ENCODE results near the gene FNDC4. TPM values are rescaled to one million over a fixed set of nuclear protein-coding genes. Genes with fewer than 3 reads are reported as not detected.
A peak's percentile ranks its signal among the peaks of the same experiment; 100 is the strongest.

FNDC4 gene
- total RNA-seq, 3 donors from 2014 or later (not counting 1 experiment from before 2014, with no cell fraction given), result not detected

- Mint-ChIP-seq H3K27ac (peak overlapping the region in 1 of 2 donors; percentile 13), H3K4me3 (no peak overlapping the region)
These were observed 2.4 kb downstream of the FNDC4 start for GRCh38 chr2:27492557-27492956.

GRCh38 chr2:27489498-27490397 lies 5.3 kb downstream of the FNDC4 start, which contains the start of gene IFT172:
TSS of gene IFT172 (minus strand) at chr2:27489743. CDS start at chr2:27489653, 90 bp downstream.
- intact Hi-C loops (cut with micrococcal nuclease), result loop anchor here (1.0 to 5.0 kb wide), 5 partner anchors 81 to 277 kb away; partner anchors contain the start of genes ATRAID, CCDC121, EIF2B4 and GPN1
- H3K36me3 Mint-ChIP-seq, result no peaks in the 10 kb centered on the region
- peak; percentile 95 to 99 (median 96) for ATAC-seq
- H3K4me1 ChIP-seq (ENCODE audit: control insufficient read depth, insufficient read depth, low read length), result peaks cover 21% of the 10 kb centered on the region
- peaks cover 12 to 21% of the 10 kb centered on the region in 2 donors for H3K27me3 Mint-ChIP-seq (ENCODE audit: low read depth in 2 of 2)
- peak; percentile 97 to 100 for DNase-seq
- H3K9me3 ChIP-seq (ENCODE audit: control insufficient read depth, insufficient read depth, low read length), result no peaks in the 10 kb centered on the region
- peaks cover 13% of the 10 kb centered on the region for H3K27me3 ChIP-seq (ENCODE audit: control insufficient read depth, insufficient read depth, low read length)
- peak within 1 kb of the TSS; percentile 90 for H3K4me3 Mint-ChIP-seq
- H3K4me1 Mint-ChIP-seq, result peaks cover 14 to 20% of the 10 kb centered on the region in 2 donors
- H3K4me3 ChIP-seq (ENCODE audit: low read length), result peak within 1 kb of the TSS; percentile 45
- H3K9me3 Mint-ChIP-seq, result no peaks in the 10 kb centered on the region
- peak within 1 kb of the TSS; percentile 77 for H3K27ac ChIP-seq (ENCODE audit: low read length)
- 4% methylated on average over 40 of the region's 43 CpGs for WGBS (ENCODE audit: insufficient coverage)
- TF ChIP-seq, protein P1, sequence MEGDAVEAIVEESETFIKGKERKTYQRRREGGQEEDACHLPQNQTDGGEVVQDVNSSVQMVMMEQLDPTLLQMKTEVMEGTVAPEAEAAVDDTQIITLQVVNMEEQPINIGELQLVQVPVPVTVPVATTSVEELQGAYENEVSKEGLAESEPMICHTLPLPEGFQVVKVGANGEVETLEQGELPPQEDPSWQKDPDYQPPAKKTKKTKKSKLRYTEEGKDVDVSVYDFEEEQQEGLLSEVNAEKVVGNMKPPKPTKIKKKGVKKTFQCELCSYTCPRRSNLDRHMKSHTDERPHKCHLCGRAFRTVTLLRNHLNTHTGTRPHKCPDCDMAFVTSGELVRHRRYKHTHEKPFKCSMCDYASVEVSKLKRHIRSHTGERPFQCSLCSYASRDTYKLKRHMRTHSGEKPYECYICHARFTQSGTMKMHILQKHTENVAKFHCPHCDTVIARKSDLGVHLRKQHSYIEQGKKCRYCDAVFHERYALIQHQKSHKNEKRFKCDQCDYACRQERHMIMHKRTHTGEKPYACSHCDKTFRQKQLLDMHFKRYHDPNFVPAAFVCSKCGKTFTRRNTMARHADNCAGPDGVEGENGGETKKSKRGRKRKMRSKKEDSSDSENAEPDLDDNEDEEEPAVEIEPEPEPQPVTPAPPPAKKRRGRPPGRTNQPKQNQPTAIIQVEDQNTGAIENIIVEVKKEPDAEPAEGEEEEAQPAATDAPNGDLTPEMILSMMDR (IDR thresholded peaks at IDR 0.05), result no peak
- no peaks in the 10 kb centered on the region for H3K36me3 ChIP-seq (ENCODE audit: control insufficient read depth, insufficient read depth, low read length)
- H3K27ac Mint-ChIP-seq, result peak within 1 kb of the TSS; percentile 92

More at GRCh38 chr2:27492557-27492956, 2.4 kb downstream of the FNDC4 start:
- peaks cover 23 to 27% of the 10 kb centered on the region in 2 donors for H3K4me1 Mint-ChIP-seq
- H3K9me3 Mint-ChIP-seq, result no peaks in the 10 kb centered on the region
- intact Hi-C loops (cut with micrococcal nuclease), result no loop called here
- WGBS (ENCODE audit: insufficient coverage), result 84% methylated on average over 3 of the region's 4 CpGs
- Histone ChIP-seq H3K36me3 (ENCODE audit: control insufficient read depth, insufficient read depth, low read length) (no peaks in the 10 kb centered on the region), H3K27ac (ENCODE audit: low read length) (no peak overlapping the region), H3K27me3 (ENCODE audit: control insufficient read depth, insufficient read depth, low read length) (peaks cover 34% of the 10 kb centered on the region), H3K9me3 (ENCODE audit: control insufficient read depth, insufficient read depth, low read length) (no peaks in the 10 kb centered on the region), H3K4me1 (ENCODE audit: control insufficient read depth, insufficient read depth, low read length) (peaks cover 25% of the 10 kb centered on the region), H3K4me3 (ENCODE audit: low read length) (no peak overlapping the region)
- DNase-seq (no peak), ATAC-seq (no peak)
- TF ChIP-seq, protein P1 (IDR thresholded peaks at IDR 0.05), result no peak
- H3K36me3 Mint-ChIP-seq, result no peaks in the 10 kb centered on the region
- peaks cover 36 to 45% of the 10 kb centered on the region in 2 donors for H3K27me3 Mint-ChIP-seq (ENCODE audit: low read depth in 2 of 2)

- peaks cover 14% of the 10 kb centered on the region for H3K4me1 ChIP-seq (ENCODE audit: control insufficient read depth, insufficient read depth, low read length)
- peak overlapping the region; percentile 77 for H3K27ac ChIP-seq (ENCODE audit: low read length)
- WGBS (ENCODE audit: insufficient coverage), result 2% methylated on average over 11 of the region's 11 CpGs
- intact Hi-C loops (cut with micrococcal nuclease), result loop anchor here (1.0 to 5.0 kb wide), 5 partner anchors 80 to 277 kb away; partner anchors contain the start of genes ATRAID, CCDC121, EIF2B4 and GPN1
- TF ChIP-seq, protein P1 (IDR thresholded peaks at IDR 0.05), result no peak
- H3K27me3 ChIP-seq (ENCODE audit: control insufficient read depth, insufficient read depth, low read length), result peaks cover 7% of the 10 kb centered on the region
- no peaks in the 10 kb centered on the region for H3K9me3 Mint-ChIP-seq
- peak overlapping the region; percentile 45 for H3K4me3 ChIP-seq (ENCODE audit: low read length)
- H3K4me1 Mint-ChIP-seq, result peaks cover 14 to 20% of the 10 kb centered on the region in 2 donors
- peak overlapping the region; percentile 92 for H3K27ac Mint-ChIP-seq
- ATAC-seq (peak in 2 of 3 donors; percentile 2 to 8), DNase-seq (peak in 1 of 2 donors; percentile 21)
- no peaks in the 10 kb centered on the region for H3K36me3 Mint-ChIP-seq
- no peaks in the 10 kb centered on the region for H3K9me3 ChIP-seq (ENCODE audit: control insufficient read depth, insufficient read depth, low read length)
- no peaks in the 10 kb centered on the region for H3K36me3 ChIP-seq (ENCODE audit: control insufficient read depth, insufficient read depth, low read length)
- peak overlapping the region; percentile 90 for H3K4me3 Mint-ChIP-seq
- peaks cover 12 to 17% of the 10 kb centered on the region in 2 donors for H3K27me3 Mint-ChIP-seq (ENCODE audit: low read depth in 2 of 2)
These were observed 5.9 kb downstream of the FNDC4 start for GRCh38 chr2:27489118-27489497.

Measured in natural killer cell (primary cell).